Panc1 (cell line): ENCODE results near the gene RALGPS1. TPM values are rescaled to one million over a fixed set of nuclear protein-coding genes. Genes with fewer than 3 reads are reported as not detected.

Source experiments
- ATAC-seq: fragments of 200-7000 bp; cut with Tn5 transposase; 2 replicates; pipeline ENCODE4 v1.9.1; 2020; ENCODE audit warnings: mild to moderate bottlenecking, moderate library complexity
- BruUV-seq: library from RNA; stranded (reverse); fragments of 400-500 nt; replicated peaks from 2 replicates; lab custom pipeline; 2021; lab: Mats Ljungman, UMichigan
- CTCF ChIA-PET: fragments of 300-600 bp; sonication (Branson Sonifier 250); formaldehyde crosslinking; loops from one replicate; lab custom pipeline; 2022; ENCODE audit warnings: antibody characterized with exemption; lab: Charles Lee
- POLR2A ChIA-PET: fragments of 300-600 bp; sonication (Branson Sonifier 250); formaldehyde crosslinking; loops from one replicate; lab custom pipeline; 2022; ENCODE audit warnings: antibody characterized with exemption; lab: Charles Lee
- DNase-seq: peaks from one replicate; pipeline ENCODE4 v3.0.0-alpha.2; 2010; ENCODE audit warnings: low read depth, low spot score
- H3K27ac ChIP-seq: 2 replicates; pipeline ENCODE4 v1.5.1; 2011; ENCODE audit warnings: mild to moderate bottlenecking, low read length, inconsistent platforms
- H3K27me3 ChIP-seq: fragments of 200-500 bp; sonication (Bioruptor generic); 2 replicates; pipeline ENCODE4 v1.6.0; 2014; ENCODE audit warnings: low read length, inconsistent platforms; ENCODE audit not compliant: control insufficient read depth, insufficient read depth
- H3K36me3 ChIP-seq: fragments of 200-500 bp; sonication (Bioruptor generic); 2 replicates; pipeline ENCODE4 v1.5.1; 2014; ENCODE audit warnings: inconsistent platforms, mild to moderate bottlenecking, low read length, moderate library complexity; ENCODE audit not compliant: control insufficient read depth, insufficient read depth
- H3K4me1 ChIP-seq: 2 replicates; pipeline ENCODE4 v1.5.1; 2011; ENCODE audit warnings: inconsistent platforms, mild to moderate bottlenecking, low read length, moderate library complexity; ENCODE audit not compliant: control insufficient read depth, insufficient read depth
- H3K4me3 ChIP-seq, 2 experiments: 2 replicates each; pipeline ENCODE4 v1.5.1; 2011 to 2012; ENCODE audit warnings: low read depth in 2 of 2, low read length in 2 of 2, mild to moderate bottlenecking in 2 of 2, inconsistent platforms in 1 of 2, moderate library complexity in 1 of 2
- H3K9me3 ChIP-seq: fragments of 200-500 bp; sonication (Bioruptor generic); 2 replicates; pipeline ENCODE4 v1.5.1; 2014; ENCODE audit warnings: low read depth, mild to moderate bottlenecking, inconsistent platforms, low read length, moderate library complexity; ENCODE audit not compliant: control insufficient read depth, insufficient read depth
- CTCF ChIP-seq: fragments of 450-650 bp; IDR thresholded peaks from 2 replicates; pipeline ENCODE4 v1.5.1; 2017; ENCODE audit warnings: mild to moderate bottlenecking
- POLR2AphosphoS5 ChIP-seq: IDR thresholded peaks from 2 replicates; pipeline ENCODE4 v1.6.1; 2012; ENCODE audit warnings: mild to moderate bottlenecking, low read depth, low read length, moderate library complexity
- SIN3A ChIP-seq: IDR thresholded peaks from 2 replicates; pipeline ENCODE4 v1.6.1; 2012; ENCODE audit warnings: low read depth, mild to moderate bottlenecking, low read length, moderate library complexity, borderline replicate concordance; ENCODE audit not compliant: insufficient read depth
- TCF7L2 ChIP-seq: IDR thresholded peaks from 2 replicates; pipeline ENCODE4 v1.6.1; 2011; ENCODE audit warnings: mild to moderate bottlenecking, low read depth, low read length, inconsistent platforms
- in situ Hi-C: cut with HindIII; loops from 2 replicates; pipeline ENCODE4 v1.10.0; 2016; ENCODE audit warnings: low sequenced_read_pairs, low pct_unique_long_range_greater_than_20kb
- intact Hi-C: fragments of 100-400 bp; cut with micrococcal nuclease; formaldehyde crosslinking; loops from one replicate; pipeline ENCODE4 v1.10.0; 2022; ENCODE audit not compliant: unreplicated experiment
- total RNA-seq: library from RNA; stranded (reverse); gene quantifications from one replicate; pipeline ENCODE4 v1.2.1, GENCODE V29; 2021; ENCODE audit not compliant: unreplicated experiment
- TF ChIP-seq, protein P1 (sequence below), 2 experiments: IDR thresholded peaks; 2 replicates each; pipeline ENCODE4 v1.6.1; 2011 to 2012; ENCODE audit warnings: low read depth in 2 of 2, control low read depth in 1 of 2, low read length in 1 of 2, mild to moderate bottlenecking in 1 of 2, moderate library complexity in 1 of 2; ENCODE audit not compliant: insufficient read depth in 1 of 2

The RALGPS1 gene
- total RNA-seq, 1 experiment from 2014 or later = 7.2 TPM

DNA sequence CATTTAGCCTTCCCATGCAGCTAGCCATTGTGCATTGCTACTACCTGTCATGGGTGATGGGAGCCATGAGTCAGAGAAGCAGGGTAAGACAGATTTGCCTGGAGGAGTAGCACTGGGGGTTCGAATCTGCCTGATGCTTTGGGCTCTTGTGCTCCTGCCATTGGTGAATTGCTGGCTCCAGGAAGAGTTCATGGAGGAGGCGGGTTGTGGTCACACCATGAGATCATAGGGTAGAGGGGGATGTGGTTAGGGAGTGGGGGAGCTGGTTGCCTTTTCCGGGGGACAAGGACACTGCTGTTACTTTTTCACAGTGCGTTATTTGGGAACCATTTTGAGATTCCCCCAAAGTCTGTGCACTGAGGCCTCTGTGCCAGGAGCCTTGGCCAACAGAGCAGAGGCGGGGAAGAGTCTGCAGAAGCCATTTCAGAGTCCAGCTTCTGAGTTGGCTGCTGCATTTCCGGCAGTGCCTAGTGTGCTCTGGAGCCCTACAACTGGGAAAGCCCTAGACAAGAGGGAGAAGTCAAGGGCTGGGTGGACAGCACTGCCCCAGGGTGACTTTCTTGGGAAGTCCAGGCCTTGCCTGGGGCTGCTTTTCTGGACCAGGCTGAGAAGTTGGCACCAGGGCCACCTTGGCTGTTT lies 201.6 kb downstream of the RALGPS1 start:
- intact Hi-C loops (no loop called here), in situ Hi-C loops (no loop called here)
- Histone ChIP-seq H3K36me3 (no peaks in the 10 kb centered on the region), H3K27ac (no peak overlapping the region), H3K4me3 (no peak overlapping the region), H3K27me3 (no peaks in the 10 kb centered on the region), H3K9me3 (no peaks in the 10 kb centered on the region), H3K4me1 (no peaks in the 10 kb centered on the region; the same call in 1 of the 2 replicates)
- CTCF ChIA-PET = no interaction called here
- POLR2A ChIA-PET = no interaction called here
- DNase-seq = no peak
- ATAC-seq = no peak
- TF ChIP-seq TCF7L2 (no peak), CTCF (no peak), SIN3A (no peak), POLR2AphosphoS5 (no peak)
- TF ChIP-seq, protein P1, sequence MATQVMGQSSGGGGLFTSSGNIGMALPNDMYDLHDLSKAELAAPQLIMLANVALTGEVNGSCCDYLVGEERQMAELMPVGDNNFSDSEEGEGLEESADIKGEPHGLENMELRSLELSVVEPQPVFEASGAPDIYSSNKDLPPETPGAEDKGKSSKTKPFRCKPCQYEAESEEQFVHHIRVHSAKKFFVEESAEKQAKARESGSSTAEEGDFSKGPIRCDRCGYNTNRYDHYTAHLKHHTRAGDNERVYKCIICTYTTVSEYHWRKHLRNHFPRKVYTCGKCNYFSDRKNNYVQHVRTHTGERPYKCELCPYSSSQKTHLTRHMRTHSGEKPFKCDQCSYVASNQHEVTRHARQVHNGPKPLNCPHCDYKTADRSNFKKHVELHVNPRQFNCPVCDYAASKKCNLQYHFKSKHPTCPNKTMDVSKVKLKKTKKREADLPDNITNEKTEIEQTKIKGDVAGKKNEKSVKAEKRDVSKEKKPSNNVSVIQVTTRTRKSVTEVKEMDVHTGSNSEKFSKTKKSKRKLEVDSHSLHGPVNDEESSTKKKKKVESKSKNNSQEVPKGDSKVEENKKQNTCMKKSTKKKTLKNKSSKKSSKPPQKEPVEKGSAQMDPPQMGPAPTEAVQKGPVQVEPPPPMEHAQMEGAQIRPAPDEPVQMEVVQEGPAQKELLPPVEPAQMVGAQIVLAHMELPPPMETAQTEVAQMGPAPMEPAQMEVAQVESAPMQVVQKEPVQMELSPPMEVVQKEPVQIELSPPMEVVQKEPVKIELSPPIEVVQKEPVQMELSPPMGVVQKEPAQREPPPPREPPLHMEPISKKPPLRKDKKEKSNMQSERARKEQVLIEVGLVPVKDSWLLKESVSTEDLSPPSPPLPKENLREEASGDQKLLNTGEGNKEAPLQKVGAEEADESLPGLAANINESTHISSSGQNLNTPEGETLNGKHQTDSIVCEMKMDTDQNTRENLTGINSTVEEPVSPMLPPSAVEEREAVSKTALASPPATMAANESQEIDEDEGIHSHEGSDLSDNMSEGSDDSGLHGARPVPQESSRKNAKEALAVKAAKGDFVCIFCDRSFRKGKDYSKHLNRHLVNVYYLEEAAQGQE (IDR thresholded peaks at IDR 0.05; ENCODE audit: insufficient read depth in 1 of 2, low read depth in 2 of 2, low read length in 1 of 2) = no peak
- no TSS peak for BruUV-seq

- in situ Hi-C loops = no loop called here
- POLR2A ChIA-PET = no interaction called here
- ATAC-seq = no peak
Measured at GRCh38 chr9:127116957-127117356, 202.4 kb downstream of the RALGPS1 start.

GRCh38 chr9:127117801-127118200 lies 203.2 kb downstream of the RALGPS1 start:
- in situ Hi-C loops = no loop called here
- CTCF ChIA-PET = no interaction called here
- Histone ChIP-seq H3K27ac (no peak overlapping the region), H3K9me3 (no peaks in the 10 kb centered on the region), H3K4me1 (no peaks in the 10 kb centered on the region; the same call in 1 of the 2 replicates), H3K4me3 (no peak overlapping the region), H3K27me3 (no peaks in the 10 kb centered on the region), H3K36me3 (no peaks in the 10 kb centered on the region)
- TF ChIP-seq POLR2AphosphoS5 (no peak), CTCF (no peak), TCF7L2 (no peak), SIN3A (no peak)
- TF ChIP-seq, protein P1 (IDR thresholded peaks at IDR 0.05; ENCODE audit: insufficient read depth in 1 of 2, low read depth in 2 of 2, low read length in 1 of 2) = no peak
- intact Hi-C loops = no loop called here
- no peak for ATAC-seq
- no TSS peak for BruUV-seq
- POLR2A ChIA-PET = no interaction called here
- DNase-seq = no peak

More at GRCh38 chr9:127116957-127117356, 202.4 kb downstream of the RALGPS1 start:
- no TSS peak for BruUV-seq
- H3K27ac ChIP-seq = no peak overlapping the region
- no peaks in the 10 kb centered on the region; the same call in 1 of the 2 replicates for H3K4me1 ChIP-seq
- no peak for DNase-seq
- intact Hi-C loops = no loop called here
- H3K36me3 ChIP-seq = no peaks in the 10 kb centered on the region
- H3K9me3 ChIP-seq = no peaks in the 10 kb centered on the region
- H3K4me3 ChIP-seq = no peak overlapping the region
- TF ChIP-seq SIN3A = no peak
- H3K27me3 ChIP-seq = no peaks in the 10 kb centered on the region
- CTCF ChIA-PET = no interaction called here
